ENCODE measurements around the gene DMXL1.

DMXL1 gene

DNA sequence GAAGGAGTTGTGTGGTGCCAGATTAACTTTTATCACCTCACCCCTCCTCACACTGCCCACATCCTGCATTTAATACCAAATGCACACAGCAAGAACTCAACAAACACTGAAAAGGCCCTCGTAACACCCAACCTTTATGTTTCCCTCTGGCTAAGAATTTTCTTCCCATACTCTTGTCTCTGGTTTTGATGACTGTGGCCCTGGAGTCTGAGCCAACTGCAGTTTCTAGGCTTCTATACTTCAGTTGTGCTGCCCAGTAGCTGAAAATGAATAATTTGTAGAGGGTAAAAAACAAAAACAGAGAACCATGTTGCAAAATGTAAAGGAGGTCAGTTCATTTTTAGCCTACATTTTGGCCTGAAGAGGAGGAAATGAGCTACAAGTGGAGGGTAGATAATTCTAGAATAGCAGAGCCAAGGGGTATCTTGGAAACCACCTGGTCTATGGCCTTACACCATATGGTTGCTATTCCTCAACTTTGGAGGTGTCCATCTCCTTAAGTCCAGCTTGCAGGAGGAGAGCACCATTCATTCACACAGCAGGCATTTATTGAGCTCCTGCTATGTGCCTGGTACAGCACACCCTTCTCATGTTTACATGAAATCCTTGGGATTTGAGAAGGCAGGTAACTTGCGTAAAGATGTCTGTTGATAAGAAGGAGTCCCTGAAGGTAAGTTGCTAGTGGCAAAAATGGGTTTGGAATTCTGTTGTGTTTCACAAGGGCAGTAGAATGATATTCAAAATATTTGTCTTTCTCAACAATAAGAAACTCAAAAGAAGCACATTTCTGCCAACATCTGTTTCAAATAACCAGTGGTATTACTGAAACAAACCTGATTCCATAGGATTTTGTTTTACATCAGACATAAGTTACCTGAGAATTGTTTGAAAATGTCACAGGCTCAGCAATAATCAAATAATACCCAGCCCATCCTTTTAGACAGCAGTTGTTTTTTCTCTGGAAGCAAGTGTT lies 201.2 kb downstream of the DMXL1 start:
- no peak for DNase-seq

DNA sequence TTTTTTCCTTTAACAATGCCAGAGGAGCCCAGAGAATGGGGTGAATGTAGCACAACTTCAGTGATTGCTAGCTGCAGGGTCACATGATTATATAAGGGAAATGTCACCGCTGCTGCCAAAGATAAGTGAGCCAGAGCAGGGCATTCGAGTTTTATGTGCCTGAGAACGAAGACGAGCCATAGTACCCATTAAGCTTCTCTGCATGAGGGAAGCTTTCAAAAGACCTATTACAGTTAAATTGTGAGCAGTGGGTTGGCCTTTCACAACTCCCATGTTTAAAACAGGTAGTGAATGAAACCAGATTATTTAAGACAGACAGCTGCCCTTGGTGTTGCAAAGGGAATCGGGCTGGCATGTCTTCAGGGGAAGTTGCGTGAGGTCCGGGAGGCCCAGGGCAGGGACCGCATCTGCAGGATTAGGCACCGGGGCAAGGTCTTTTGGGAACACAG lies 202.5 kb downstream of the DMXL1 start:
- no peak for DNase-seq

DNA sequence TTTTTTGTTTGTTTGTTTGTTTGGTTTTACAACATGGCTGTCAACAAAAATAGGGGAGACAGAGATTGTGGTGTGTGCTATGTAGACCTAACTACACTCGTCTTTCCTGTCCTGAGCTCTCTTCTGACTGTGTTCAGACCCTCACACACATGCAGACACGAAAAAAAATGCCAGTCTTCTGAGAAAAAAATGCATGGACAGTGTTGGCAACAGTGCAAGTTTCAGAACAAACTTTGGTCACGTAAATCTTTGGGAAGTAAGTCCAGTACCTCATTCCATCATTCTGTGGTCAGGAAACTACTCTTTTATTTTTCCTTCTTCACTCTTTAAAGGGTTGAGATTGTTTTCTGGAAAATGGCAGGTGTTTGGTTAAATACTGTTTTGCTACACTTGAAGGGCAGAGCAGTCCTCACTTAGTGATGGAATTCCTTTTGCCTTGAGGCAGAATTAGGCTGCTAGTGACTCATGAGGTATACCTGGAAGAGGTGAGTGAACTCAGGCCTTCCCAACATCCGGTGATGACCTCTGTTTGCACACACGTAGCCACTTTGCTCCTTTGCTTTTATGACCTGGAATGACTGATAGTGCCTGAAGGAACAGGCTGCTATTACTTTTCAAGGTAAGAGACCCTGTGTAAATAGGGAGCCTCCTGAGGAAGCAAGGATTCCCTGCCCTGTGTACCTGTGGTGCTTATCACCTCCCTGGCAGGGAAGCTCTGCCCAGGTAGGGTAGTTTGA lies 203.3 kb downstream of the DMXL1 start:
- DNase-seq, result no peak

DNA sequence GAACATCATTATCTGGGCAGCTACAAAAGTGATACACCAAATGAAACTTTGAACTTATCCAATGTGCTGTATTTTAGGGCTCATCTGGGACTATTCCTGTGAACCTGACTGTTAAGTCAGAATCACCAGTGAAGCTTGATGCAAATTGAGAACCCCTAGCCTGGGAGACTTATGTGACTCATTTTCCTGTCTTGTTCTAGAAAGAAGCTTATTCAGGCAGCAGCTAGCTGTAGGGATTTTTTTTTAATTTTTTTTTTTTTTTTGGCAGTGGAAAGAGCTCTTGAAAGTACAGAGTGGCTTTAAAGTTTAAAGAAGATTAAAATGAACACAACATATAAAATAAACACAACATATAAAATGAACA lies 203.9 kb downstream of the DMXL1 start:
- no peak for DNase-seq

DNA sequence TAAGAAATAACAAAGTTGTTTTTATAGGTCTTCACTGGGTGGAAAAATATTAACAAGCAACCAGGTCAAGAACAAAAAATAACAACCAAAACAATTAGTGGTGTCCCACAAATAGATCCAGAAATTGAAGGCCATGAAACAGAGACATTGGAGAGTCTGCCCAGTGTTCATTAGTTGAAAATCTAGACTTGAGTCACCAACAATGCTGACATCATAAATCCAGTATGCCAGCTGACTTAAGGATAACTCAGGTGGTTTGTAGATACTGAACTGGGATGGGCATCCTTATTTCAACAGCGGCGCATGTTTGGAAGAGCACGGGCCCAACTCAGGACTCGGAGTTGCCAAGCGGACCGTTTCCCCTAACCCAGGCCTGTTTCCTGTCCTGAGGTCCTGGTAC lies 204.3 kb downstream of the DMXL1 start:
- no peak for DNase-seq

DNA sequence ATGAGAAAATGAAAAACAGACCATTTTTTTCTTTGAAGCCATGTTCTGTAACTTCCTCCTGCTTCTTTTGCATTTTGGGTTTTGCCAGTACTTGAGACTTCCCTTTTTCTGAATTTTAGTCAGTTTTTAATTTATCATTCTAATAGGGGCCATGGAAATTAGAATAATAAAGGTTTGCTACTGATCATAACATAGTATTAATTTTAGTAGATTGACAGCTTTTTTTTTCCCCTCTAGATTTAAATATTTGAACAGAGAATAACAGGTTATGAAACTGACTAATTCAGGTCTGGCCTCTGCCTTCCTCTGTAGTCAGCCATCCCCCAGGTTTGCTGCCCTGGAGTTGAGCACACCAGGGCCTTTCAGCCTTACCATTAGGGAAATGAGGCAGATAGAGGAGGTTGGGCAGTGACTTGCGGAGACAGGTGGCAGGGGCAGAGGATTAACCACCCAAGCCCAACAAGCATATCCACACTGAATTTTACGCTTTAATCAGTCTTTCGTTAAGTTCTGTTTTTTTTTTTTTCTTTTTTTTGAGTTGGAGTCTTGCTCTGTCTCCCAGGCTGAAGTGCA lies 204.8 kb downstream of the DMXL1 start:
- DNase-seq, result no peak

DNA sequence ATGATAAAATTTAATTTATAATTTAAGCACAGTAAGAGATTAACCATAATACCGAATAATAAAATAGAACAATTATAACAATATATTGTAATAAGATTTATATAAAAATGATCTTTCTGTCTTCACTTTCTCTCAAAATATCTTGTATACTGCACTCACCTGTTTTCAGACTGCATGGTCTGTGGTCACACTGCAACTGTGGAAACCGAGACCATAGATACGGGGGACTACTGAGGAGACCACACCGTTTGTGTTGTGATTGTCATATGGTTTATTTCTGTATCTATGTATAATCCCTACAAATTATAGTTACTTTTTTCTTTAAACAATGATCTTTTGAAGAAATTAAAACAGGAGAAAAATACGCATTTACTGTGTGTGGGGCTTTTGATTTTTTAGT lies 206.1 kb downstream of the DMXL1 start:
- DNase-seq, result no peak

DNA sequence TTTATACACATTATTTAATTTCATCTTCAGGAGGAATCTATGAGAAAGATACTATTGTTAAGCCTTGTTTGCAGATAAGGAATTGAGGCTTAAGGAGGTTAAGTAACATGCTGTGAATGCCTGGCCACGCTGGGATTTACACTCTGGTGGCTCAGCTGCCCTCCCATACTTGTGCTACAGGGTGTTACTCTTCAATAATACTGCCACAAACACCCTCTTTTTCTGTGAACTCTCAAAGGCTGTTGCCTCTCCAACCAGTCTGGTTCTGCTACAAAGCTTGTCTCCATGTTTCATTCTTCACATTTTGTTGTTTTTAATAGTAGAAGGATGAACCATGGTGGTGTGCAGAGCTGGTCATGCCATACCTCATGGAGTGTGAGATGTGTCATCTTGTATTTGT lies 208.2 kb downstream of the DMXL1 start:
- no peak for DNase-seq

DNA sequence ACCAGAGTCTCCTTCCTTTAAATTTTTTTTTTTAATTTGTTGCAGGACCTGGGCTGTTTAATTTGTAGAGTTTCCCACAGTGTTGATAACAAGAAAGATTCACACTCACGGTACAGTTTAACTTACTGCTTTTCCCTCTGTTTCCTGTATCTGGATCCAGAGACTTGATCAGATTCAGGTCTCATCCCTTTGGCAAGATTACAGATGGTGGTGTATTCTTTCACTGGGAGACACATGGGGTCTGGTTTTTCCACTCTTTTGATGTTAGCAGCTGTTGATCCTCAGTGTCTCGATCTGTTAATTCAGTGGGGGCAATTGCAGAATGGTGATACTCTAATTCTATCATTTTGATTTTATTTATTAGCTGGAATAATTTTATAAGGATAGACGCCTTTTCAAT lies 209.5 kb downstream of the DMXL1 start:
- no peak for DNase-seq

DNA sequence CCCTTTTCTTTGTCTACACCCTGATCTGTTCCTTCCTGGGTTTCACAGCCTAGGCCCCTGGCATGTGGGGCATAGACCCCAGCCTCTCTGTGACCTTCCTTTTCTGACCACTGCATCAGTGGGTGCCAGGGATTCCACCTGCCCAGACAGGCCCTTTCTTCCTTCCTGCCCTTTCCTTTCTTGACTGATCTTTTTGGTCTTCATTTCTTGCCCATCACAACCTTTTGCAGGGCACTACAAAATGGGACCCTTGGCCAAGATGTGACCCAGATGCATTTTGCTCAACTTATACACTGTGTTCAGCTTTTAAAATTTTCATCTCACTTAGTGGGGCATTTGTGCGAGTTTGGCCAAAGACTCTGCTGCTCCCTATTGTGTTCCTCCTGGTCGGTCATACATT lies 211.7 kb downstream of the DMXL1 start:
- DNase-seq, result no peak

DNA sequence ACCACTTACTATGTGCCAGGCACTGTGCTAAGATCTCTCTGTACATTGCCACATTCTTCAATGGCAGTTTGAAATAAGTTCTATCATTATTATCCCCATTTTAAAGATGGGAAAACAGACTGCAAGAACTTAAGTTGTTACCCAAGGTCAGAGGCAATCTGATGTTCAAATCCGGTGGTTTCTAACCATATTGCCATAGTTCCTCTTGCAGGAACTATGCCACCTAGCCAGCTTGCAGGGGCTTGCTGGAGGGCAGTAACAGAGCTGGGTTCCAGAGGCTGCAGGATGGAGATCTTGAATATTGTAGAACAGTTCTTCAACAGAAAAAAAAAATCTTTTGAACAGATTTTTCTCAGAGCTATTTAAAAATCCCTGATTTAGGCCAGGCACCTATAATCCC lies 213.1 kb downstream of the DMXL1 start:
- DNase-seq, result no peak

DNA sequence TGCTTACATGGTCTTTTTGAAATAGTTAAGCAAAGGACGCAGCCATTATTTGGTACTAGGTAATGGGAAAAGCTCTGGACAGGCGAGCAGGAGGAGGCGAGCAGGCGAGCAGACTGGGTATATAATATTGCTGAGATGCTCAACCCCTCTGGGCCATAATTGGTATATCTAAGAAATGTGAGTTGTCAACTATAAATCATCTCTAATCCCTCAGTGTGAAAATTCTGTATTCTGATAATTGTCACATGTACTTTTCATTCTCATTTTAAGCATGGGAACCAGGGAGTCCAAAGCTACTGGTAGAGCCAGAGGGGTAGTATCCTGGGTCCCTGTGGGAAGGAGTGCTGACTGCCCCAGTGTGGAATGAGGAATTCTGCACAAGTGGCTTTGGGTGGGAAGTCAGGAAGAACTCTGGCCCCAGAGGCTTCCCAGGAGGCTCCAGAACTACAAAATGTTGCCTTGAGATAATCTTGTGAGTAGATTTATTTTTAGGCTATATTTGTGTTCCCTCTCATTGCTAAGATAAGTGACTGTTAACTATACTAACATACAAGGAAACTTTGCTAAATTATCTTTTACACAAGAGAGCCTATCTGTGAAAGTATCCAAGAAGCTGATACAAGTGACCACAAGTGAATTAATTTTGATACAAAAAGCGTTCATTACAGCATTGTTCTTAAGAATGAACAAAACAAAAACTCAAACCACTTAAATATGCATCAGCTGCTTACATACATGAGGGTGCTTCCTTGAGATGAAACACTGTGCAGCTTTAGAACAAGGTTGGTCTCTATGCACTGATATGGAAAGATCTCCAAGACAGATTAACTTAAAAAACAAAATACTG lies 214.4 kb downstream of the DMXL1 start:
- no peak for DNase-seq

DNA sequence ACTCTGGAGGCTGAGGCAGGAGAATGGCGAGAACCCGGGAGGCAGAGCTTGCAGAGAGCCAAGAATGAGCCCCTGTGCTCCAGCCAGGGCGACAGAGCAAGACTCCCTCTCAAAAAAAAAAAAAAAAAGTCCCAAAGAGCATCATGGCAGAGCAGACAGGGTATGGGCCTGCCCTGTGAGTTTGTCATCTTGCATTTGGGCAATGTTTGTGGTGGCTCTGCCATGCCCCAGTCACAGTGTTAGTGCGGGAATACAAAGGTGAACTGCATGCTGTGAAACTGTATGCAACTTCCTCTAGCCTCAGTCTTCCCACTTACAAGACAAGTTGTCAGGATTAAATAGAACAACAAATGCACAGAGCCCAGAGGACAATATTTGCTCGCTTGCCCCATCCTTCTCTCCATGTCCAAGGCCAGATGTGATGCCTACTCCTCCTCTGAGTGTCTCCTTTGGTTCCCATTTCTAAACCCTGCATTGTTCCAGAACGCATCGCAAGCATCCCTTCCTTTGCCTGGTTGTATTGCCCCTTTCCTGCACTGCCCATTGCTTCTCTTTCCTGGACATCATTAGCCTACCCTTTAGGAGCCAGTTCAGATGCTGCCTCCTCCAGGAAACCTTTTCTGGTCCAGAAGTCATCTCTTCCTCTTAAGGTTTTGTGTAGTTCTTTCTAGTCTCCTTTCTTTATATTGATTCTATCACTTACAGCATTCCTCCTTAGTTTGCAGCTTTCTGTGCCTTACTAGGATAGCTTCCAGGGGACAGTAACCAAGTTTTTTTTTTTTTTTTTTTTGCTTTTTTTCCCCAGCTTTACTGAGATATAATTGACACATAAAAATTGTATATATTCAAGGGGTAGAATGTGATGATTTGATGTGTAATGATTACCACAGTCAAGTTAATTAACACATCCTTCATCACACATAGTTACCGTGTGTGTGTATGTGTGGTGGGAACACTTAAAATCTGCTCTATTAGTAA lies 215.9 kb downstream of the DMXL1 start:
- no peak for DNase-seq

DNA sequence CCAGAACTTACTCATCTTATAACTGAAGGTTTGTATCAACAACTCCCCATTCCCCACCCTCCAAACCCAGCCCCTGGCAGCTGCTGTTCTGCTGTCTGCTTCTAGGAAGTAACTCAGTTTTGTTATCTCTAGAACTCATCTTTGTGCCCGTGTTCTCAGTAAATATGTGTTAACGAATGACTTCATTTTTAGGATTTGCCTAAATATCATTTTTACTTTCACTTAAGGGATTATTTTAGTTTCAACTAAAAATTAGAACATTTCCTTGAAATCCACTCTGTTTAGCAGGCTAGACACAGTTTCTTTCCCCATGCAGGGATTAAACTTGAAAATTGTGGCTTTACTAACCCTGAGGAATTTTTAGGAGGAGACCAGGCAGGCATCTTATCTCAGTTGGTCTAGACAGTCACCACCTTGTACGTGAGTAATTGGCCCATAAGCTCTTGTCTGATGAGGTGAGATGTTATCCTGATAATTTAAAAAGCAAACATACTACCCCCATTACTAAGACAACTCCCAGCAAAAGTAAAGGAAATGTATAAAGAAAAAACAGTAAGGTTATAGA lies 216.7 kb downstream of the DMXL1 start:
- no peak for DNase-seq

DNA sequence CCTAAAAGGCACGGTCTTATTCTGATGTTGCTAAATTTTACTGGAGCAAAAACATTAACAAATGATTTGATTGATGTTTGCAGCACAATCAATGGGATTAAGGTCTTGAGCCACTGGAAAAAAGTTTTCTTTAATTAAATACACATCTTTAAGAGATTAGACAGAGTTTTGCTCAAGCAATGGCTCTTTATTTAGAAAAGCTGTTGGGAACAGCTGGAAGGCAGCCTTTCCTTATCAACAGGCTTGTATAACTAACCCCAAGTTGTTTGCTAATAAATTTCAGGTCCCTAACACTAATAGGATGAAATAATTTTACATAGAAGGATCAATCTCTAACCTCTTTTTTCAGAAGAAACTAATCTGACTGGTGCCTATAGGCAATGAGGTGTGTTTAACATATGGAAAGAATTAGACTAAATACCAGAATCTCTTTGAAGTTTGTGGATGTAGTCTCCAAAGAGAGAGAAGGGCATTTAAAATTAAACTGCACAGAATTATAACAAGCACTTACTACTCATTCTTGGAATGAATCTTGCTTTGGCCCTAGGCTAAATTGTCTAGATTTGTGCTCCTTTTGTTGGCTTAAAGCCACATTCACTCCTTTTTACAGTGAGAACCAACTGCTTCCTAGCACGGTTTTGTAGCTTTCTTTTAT lies 217.6 kb downstream of the DMXL1 start:
- DNase-seq, result no peak

DNA sequence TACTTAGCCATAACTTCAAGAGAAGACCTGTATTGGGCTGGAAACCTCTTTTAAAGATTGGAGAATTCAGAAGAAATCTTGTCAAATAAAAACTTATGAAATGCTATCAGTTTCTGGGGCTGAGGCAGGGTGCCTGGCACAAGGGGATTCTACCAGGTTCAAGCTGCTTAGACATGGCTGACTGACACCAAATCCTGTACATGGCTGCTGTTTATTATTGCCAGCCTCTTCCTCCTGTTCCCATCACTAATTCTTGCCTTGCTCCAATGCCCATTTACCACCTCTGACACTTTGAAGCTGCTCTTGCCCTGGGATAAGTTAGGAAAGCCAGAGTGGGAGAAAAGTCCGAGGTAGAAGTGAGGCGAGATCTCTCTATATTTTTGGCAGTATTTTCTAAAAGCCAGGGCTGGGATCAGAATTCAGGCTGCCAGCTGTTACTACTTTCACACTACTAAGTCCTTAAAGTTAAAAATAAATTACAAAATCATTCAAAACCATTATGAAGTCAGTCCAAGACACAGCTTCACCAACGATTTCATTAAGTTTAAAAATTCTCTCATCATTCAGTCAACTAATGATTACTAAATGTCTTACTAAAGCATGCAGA lies 218.7 kb downstream of the DMXL1 start:
- DNase-seq, result no peak

DNA sequence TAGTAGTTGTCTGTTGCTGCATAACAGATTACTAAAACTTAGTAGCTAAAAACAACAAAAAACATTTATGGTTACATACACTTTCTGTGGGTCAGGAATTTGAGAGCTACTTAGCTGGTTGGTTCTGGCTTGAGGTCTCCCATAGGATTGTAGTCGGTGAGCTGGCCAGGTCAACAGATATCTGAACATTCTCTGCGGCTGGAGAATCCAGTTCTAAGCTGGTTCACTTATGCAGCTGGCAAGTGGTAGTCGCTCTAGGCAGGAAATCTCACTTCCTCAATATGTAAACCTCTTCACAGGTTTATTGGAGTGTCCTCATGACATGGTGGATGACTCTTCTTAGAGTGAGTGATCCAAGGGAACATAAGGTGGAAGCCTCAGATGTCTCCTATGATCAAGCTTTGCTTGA lies 219.3 kb downstream of the DMXL1 start:
- no peak for DNase-seq

DNA sequence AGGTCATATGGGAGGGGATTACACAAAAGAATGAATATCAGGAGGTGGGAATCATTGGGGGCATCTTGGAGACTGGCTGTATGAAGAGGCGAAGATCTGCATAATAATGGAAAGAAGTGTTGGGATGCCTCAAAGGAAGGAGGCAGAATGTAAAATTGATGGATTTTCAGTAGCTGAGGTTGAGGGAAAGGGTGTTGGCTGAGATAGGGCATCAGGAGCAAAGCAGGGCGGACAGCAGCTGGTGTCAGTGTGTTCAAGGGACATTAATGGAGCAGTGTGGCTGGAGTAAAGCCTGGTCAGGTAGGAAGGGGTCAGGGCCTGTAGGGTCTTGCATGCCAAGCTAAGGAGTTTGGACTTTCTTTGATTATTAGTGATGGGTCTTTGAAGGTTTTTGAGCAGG lies 219.7 kb downstream of the DMXL1 start:
- DNase-seq, result no peak

DNA sequence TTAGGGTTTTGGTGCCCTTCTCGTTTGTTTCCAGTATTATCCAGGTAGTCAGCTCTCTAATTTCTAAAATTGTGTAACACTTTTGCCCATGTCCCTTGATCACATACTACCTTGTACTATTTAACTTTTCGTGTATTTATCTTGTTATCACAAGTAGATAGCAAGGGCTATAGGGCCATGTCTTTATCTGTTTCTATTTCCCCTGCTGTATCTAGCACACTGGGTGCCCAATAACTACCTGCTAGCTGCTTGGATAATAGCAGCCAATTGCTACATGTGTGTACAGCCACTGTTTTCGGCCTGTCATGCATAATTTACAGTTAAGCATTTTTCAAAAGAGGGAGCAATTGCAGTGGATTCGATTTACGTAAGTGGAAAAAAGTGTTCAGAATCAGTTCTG lies 220.2 kb downstream of the DMXL1 start:
- no peak for DNase-seq

DNA sequence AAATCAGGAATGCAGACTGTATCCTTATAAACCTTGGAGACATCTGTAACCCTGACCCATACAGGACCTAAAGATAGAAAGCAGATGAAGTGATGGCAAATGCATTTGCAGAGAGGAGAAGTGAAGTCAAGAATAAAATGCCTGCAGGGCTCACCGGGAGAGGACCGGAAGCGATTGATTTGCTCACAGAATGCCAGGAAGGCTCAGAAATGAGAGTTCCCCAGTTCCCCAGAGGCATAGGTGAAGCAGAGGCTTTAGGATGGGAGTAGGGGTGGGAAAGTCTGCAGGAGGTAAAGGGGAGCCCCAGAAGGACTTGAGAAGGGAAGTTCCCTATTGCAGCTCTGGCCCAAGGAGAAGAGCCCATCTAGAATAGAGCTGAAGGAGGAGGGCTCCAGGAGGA lies 221.0 kb downstream of the DMXL1 start:
- DNase-seq, result no peak

Measured in activated CD4-positive, alpha-beta T cell treated with anti-CD3 and anti-CD28 coated beads for 1 hour (primary cell).